Ishikawa (cell line): ENCODE data around the gene GDPD5.

ENCODE experiments used
- CEBPB ChIP-seq: IDR thresholded peaks from 2 replicates; pipeline ENCODE4 v1.6.1; 2012
- CREB1 ChIP-seq: IDR thresholded peaks from 2 replicates; pipeline ENCODE4 v1.6.1; 2012; ENCODE audit warnings: low read depth
- EGR1 ChIP-seq: IDR thresholded peaks from 2 replicates; pipeline ENCODE4 v1.6.1; 2012
- EP300 ChIP-seq: IDR thresholded peaks from 2 replicates; pipeline ENCODE4 v1.6.1; 2012; ENCODE audit warnings: borderline replicate concordance
- FOXM1 ChIP-seq: IDR thresholded peaks from 2 replicates; pipeline ENCODE4 v1.6.1; 2012; ENCODE audit warnings: low read depth, borderline replicate concordance
- NFIC ChIP-seq: IDR thresholded peaks from 2 replicates; pipeline ENCODE4 v1.6.1; 2012
- RAD21 ChIP-seq: IDR thresholded peaks from 2 replicates; pipeline ENCODE4 v1.6.1; 2012; ENCODE audit warnings: low read depth
- REST ChIP-seq: IDR thresholded peaks from 2 replicates; pipeline ENCODE4 v1.6.1; 2012; ENCODE audit warnings: low read depth, mild to moderate bottlenecking
- TAF1 ChIP-seq: IDR thresholded peaks from 2 replicates; pipeline ENCODE4 v1.6.1; 2012; ENCODE audit warnings: low read depth, mild to moderate bottlenecking
- TCF12 ChIP-seq: IDR thresholded peaks from 2 replicates; pipeline ENCODE4 v1.6.1; 2012; ENCODE audit warnings: low read depth
- TEAD4 ChIP-seq: IDR thresholded peaks from 2 replicates; pipeline ENCODE4 v1.6.1; 2012
- USF1 ChIP-seq: IDR thresholded peaks from 2 replicates; pipeline ENCODE4 v1.6.1; 2012
- YY1 ChIP-seq: IDR thresholded peaks from 2 replicates; pipeline ENCODE4 v1.6.1; 2012; ENCODE audit warnings: low read depth
- ZBTB7A ChIP-seq: IDR thresholded peaks from 2 replicates; pipeline ENCODE4 v1.6.1; 2012; ENCODE audit warnings: low read depth
- TF ChIP-seq, protein P1 (sequence below): IDR thresholded peaks from 2 replicates; pipeline ENCODE4 v1.6.1; 2012

Gene GDPD5

GRCh38 chr11:75428989-75429640, 96.6 kb downstream of the GDPD5 start:
- TF ChIP-seq CREB1: no peak
- TF ChIP-seq TAF1: no peak
- no peak for TF ChIP-seq YY1
- TF ChIP-seq TCF12: no peak
- TF ChIP-seq, protein P1, sequence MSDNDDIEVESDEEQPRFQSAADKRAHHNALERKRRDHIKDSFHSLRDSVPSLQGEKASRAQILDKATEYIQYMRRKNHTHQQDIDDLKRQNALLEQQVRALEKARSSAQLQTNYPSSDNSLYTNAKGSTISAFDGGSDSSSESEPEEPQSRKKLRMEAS: no peak

DNA sequence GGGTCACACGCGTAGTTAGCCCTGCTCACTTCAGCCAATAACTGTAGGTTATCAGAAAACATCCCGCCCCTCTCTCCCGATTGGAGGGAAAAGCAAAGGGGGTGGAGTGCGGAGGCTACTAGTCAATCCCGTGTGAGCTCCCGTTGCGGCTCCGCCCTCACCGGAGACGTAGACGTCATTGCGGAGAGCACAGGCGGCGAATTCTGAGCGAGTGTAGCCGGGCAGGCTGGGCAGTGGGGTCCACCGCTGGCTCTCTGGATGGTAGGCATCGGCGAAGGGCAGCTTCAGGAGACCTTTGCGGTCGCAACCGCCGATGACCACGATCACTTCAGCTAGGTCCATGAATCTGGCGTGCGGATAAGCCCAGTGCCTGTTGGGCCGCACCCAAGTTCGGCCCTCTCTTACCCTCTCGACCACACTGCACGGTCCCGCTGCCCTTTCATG, 97.4 kb downstream of the GDPD5 start:
- TF ChIP-seq CREB1 (no peak), YY1 (no peak), TEAD4 (no peak), USF1 (no peak), NFIC (no peak), EP300 (no peak), ZBTB7A (no peak)

- TF ChIP-seq YY1 (no peak), TAF1 (no peak), NFIC (no peak), RAD21 (no peak), TEAD4 (no peak), USF1 (no peak), FOXM1 (no peak), CEBPB (no peak), EGR1 (no peak), CREB1 (no peak), EP300 (no peak)
- TF ChIP-seq, protein P1: no peak
Observed at GRCh38 chr11:75427181-75427580, 98.6 kb downstream of the GDPD5 start.

GRCh38 chr11:75426720-75427086, 99.0 kb downstream of the GDPD5 start:
- TF ChIP-seq TCF12 (no peak), TAF1 (no peak), FOXM1 (no peak), EP300 (no peak), RAD21 (no peak), USF1 (no peak), CREB1 (no peak), YY1 (no peak), EGR1 (no peak), ZBTB7A (no peak), CEBPB (no peak), REST (no peak)
- TF ChIP-seq, protein P1: no peak

DNA sequence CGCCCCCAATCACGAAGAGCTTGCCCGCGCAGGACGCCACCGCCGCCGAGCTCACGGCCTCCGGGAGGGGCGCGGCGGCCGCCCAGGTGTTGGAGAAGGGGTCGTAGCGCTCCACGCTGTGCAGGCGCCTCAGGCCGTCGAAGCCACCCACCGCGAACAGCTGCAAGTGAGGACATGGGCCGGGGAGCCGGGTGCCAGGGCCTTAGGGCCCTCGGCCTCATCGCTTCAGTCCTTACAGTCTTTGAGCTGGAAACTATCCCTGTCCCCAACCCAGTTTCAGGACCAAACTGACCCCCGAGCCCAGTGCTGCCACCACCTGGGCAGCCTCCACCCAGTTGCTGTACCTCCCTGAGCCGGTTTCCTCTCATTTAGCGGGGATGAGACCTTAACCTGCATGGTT, 100.3 kb downstream of the GDPD5 start:
- TF ChIP-seq CREB1: no peak
- TF ChIP-seq TEAD4: no peak
- no peak for TF ChIP-seq TCF12
- TF ChIP-seq CEBPB: no peak
- TF ChIP-seq NFIC: no peak
- TF ChIP-seq USF1: no peak
- TF ChIP-seq REST: no peak
- TF ChIP-seq FOXM1: no peak
- TF ChIP-seq, protein P1: no peak

GRCh38 chr11:75424396-75424795, 101.3 kb downstream of the GDPD5 start:
- no peak for TF ChIP-seq FOXM1
